Heart left ventricle (tissue), 13 donors: ENCODE data around the gene PCYT1A.

ENCODE experiments used
- CTCF ChIP-seq, 12 donors: fragments of 200-600 bp; sonication (generic) in 4 of 12; IDR thresholded peaks; one replicate each; pipeline versions ENCODE4 v1.5.0 to v1.8.0; 2018 to 2022; ENCODE audit warnings: antibody characterized with exemption in 12 of 12, mild to moderate bottlenecking in 5 of 12
- POLR2A ChIP-seq, 2 donors: fragments of 450-650 bp; IDR thresholded peaks; one replicate each; pipeline ENCODE4 v1.6.1; 2017; ENCODE audit warnings: antibody characterized with exemption in 2 of 2, mild to moderate bottlenecking in 2 of 2, moderate library complexity in 2 of 2
- donor health status: ischemic (EF 13 %, LVEDD 7.1; RV severe dilation, severe dysfunction).
- donor health status: DM: no; HTN: yes; CAD: no.
- donor health status: DM: no; HTN: no; CAD: no.
- donor health status: ischemic (EF 25% LVEDD 6.9; RV normal size, moderate dysfunction).
- donor health status: ischemic (EF 25% LVEDD 5.7; RV mildly dilated, moderate dysfunction).
- donor health status: ischemic (EF 35%, LVEDD 5.7; RV mildly dilated, moderate dysfunction).
- donor health status: nonischemic (EF 11% LVEDD 7.7; RV severe dilation, severe dysfunction).
- donor health status: DM: yes; HTN: yes; CAD: no.
- donor health status: PGD.
- donor health status: ischemic (EF 29% LVEDD 5.4; RV normal size, mild dysfunction).
- donor health status: nonischemic (EF 23%, LVEDD 6.1; RV moderate dilation, normal function).

- TF ChIP-seq CTCF (IDR thresholded peaks at IDR 0.05) (no peak), POLR2A (IDR thresholded peaks at IDR 0.05) (no peak)
Measured at GRCh38 chr3:196219970-196220311, 67.6 kb downstream of the PCYT1A start.
